Fibroblast of upper back skin (primary cell): ENCODE results near the gene SOX13.

Experiments used
- DNase-seq: peaks from one replicate; pipeline ENCODE4 v3.0.0-alpha.2; 2013

Gene SOX13

GRCh38 chr1:204154568-204155255 is 81.8 kb downstream of the SOX13 start:
- DNase-seq, result no peak

GRCh38 chr1:204155881-204156280 is 83.0 kb downstream of the SOX13 start:
- no peak for DNase-seq

DNA sequence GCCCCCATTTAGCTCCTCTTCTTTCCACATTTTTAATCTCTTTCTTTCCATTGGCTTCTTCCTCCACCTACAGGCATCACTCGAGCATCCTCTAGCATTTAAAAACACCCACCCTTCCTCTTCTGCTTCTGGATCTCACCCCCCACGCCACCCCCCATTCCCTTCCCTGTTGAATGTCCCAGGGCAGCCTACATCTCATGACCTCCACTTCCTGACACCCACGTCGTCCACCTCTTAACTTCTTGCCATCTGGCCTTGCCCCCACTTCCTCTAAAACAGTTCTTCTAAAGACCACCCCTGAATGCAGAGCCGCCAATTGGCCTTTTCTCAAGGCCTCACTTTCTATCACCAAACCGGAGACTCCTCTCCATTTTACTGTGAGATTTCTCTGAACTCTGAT is 85.0 kb downstream of the SOX13 start:
- no peak for DNase-seq

- no peak for DNase-seq
These were observed 88.9 kb downstream of the SOX13 start for GRCh38 chr1:204161609-204162493.

- DNase-seq, result peak; percentile 70
These were observed 89.7 kb downstream of the SOX13 start for GRCh38 chr1:204162494-204163074.

GRCh38 chr1:204166219-204166618 is 93.3 kb downstream of the SOX13 start, which contains the start of gene REN:
Gene REN (minus strand): TSS chr1:204166337. CDS start chr1:204166293, 44 bp downstream.
- DNase-seq, result no peak

DNA sequence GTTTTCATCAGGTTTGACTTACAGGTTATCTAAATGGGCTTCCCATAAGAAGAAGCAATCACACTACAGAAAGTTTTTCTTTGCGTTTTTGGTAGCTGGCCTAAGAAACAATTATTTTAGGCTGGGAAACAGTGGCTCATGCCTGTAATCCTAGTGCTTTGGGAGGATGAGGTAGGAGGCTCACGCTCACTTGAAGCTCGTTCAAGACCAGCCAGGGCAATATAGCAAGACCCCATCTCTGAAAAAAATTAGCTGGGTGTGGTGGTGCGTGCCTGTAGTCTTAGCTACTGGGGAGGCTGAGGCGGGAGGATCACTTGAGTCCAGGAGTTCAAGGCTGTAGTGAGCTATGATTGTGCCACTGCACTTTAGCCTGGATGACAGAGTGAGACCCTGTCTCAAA is 94.8 kb downstream of the SOX13 start:
- DNase-seq, result no peak

- no peak for DNase-seq
These were observed 96.9 kb downstream of the SOX13 start for GRCh38 chr1:204169858-204170257.

GRCh38 chr1:204170494-204171155 is 97.7 kb downstream of the SOX13 start:
- DNase-seq, result no peak

- DNase-seq, result peak; percentile 65
These were observed 98.8 kb downstream of the SOX13 start for GRCh38 chr1:204171751-204172178.

DNA sequence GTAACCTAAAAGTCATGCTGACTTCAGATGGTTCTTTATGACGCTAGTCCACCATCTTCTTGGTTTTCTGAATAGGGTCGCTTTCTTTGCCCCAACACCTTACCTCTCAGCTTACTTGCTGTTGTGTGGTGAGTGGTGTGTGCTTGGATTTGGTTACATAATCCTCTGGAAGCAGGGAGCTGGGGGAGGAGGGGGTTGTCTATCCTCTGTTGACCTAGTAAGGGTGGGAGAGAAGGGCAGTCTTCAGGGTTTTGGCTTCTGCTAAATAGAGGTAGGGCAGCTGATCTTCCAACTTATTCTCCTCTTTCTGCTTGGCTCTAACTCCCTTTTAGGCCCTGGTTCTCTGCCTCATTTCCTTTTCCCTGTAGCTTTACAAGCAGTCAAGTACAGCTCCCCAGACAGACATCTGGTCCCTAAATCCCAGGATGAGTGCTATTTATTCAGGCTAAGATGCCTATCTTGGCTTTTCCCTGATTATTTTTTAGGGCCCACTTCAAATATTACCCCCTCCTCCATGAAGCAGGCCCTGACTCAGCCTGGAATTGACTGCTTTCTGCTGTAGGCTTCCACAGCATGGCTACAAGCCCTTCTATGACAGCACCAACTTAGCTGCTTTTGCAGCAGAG is 99.6 kb downstream of the SOX13 start:
- DNase-seq, result no peak

- no peak for DNase-seq
These were observed 102.0 kb downstream of the SOX13 start for GRCh38 chr1:204174958-204175357.

GRCh38 chr1:204176049-204176448 is 103.1 kb downstream of the SOX13 start:
- DNase-seq, result no peak

- DNase-seq, result no peak
These were observed 104.2 kb downstream of the SOX13 start for GRCh38 chr1:204177133-204177532.
